H1 (cell line): ENCODE measurements around the gene TRIM23. TPM values are rescaled to one million over a fixed set of nuclear protein-coding genes. Genes with fewer than 3 reads are reported as not detected.

Experiments used
- EGR1 ChIP-seq: IDR thresholded peaks from 2 replicates; pipeline ENCODE4 v1.6.1; 2011; ENCODE audit warnings: low read depth, low read length, borderline replicate concordance
- HDAC2 ChIP-seq, 2 experiments: fragments of 300-600 bp in 1 of 2; sonication (generic) in 1 of 2; IDR thresholded peaks; 2 replicates each; pipeline ENCODE4 v1.6.1; 2011 to 2012; ENCODE audit warnings: low read depth in 2 of 2, low read length in 2 of 2, mild to moderate bottlenecking in 2 of 2, moderate library complexity in 2 of 2, borderline replicate concordance in 1 of 2, inconsistent platforms in 1 of 2
- KDM1A ChIP-seq: fragments of 200-600, 300-600 bp; sonication (generic); IDR thresholded peaks from 2 replicates; pipeline ENCODE4 v1.7.1; 2016; ENCODE audit warnings: mild to moderate bottlenecking, low read length, borderline replicate concordance
- KDM5A ChIP-seq: fragments of 200-600 bp; IDR thresholded peaks from 2 replicates; pipeline ENCODE4 v1.7.1; 2012; ENCODE audit warnings: mild to moderate bottlenecking, low read length, inconsistent platforms, mixed read lengths
- PHF8 ChIP-seq: fragments of 200-600 bp; sonication (generic); conservative IDR thresholded peaks from 2 replicates; pipeline ENCODE4 v1.7.1; 2012; ENCODE audit warnings: low read depth, mild to moderate bottlenecking, inconsistent platforms, low read length, moderate library complexity
- POU5F1 ChIP-seq: IDR thresholded peaks from 2 replicates; pipeline ENCODE4 v1.6.1; 2011; ENCODE audit warnings: low read depth, mild to moderate bottlenecking, low read length, moderate library complexity
- SIRT6 ChIP-seq: IDR thresholded peaks from one replicate; pipeline ENCODE4 v1.7.1; 2012; ENCODE audit warnings: low read length, inconsistent platforms
- SP2 ChIP-seq: IDR thresholded peaks from 2 replicates; pipeline ENCODE4 v1.6.1; 2012; ENCODE audit warnings: mild to moderate bottlenecking, low read length, inconsistent platforms
- TAF7 ChIP-seq: optimal IDR thresholded peaks from 2 replicates; pipeline ENCODE3; 2011; ENCODE audit warnings: low read depth, mild to moderate bottlenecking, inconsistent platforms, low read length, moderate library complexity, borderline replicate concordance
- TCF12 ChIP-seq: IDR thresholded peaks from 2 replicates; pipeline ENCODE4 v1.6.1; 2011; ENCODE audit warnings: low read depth, mild to moderate bottlenecking, low read length
- polyA plus RNA-seq, 7 experiments: library from polyadenylated mRNA; depleted of rRNA in 3 of 7; stranded (reverse) in 5 of 7; unstranded in 2 of 7; fragments of >200 nt in 5 of 7; fragments of 200-250 nt in 2 of 7; gene quantifications; 1 replicate in 5 of 7; 2 replicates in 1 of 7; 4 replicates in 1 of 7; pipeline versions ENCODE4 v1.2.1 to v1.2.3, GENCODE V29; 2011 to 2013; ENCODE audit warnings: missing spikeins in 2 of 7, mixed read lengths in 2 of 7
- total RNA-seq: library from RNA; stranded (reverse); fragmentation: NEBNext Ultra II Directional; extraction: Animal tissue kit (Norgen Biotek cat#: 25700); gene quantifications from 2 replicates; pipeline ENCODE4 v1.2.1, GENCODE V29; 2021
- TF ChIP-seq, protein P1 (sequence below): fragments of 300-600 bp; sonication (generic); IDR thresholded peaks from 2 replicates; pipeline ENCODE4 v1.7.1; 2012; ENCODE audit warnings: low read length, moderate library complexity, mild to moderate bottlenecking, inconsistent platforms; ENCODE audit not compliant: insufficient replicate concordance
- TF ChIP-seq, protein P2 (sequence below): IDR thresholded peaks from 2 replicates; pipeline ENCODE4 v1.6.1; 2011; ENCODE audit warnings: low read depth, mild to moderate bottlenecking, low read length; ENCODE audit not compliant: insufficient read depth

Gene TRIM23
- total and polyA plus RNA-seq, 2 of the 8 experiments (the other 6 are each of a cell fraction or from before 2014, with no cell fraction given), result 2.5 to 11.7 TPM

DNA sequence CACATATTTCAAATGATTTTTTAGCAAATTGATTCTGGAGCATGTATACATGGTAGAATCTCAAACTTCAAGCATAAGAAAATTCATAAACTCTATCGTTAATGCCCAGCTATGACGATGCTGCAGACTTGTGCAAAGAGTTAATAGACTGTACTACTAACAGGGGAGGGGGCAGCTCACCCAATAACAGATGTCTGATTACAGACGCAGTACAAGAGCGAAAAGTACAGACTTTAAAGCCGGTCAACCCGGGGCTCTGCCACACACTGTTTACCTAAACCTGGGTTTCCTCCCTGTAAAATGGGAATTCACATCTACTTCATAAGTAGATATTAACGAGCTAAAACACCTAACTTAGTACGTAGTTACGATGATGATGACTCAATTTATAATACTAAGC, 651 bp downstream of the TRIM23 start (continued):
- TF ChIP-seq, protein P1, sequence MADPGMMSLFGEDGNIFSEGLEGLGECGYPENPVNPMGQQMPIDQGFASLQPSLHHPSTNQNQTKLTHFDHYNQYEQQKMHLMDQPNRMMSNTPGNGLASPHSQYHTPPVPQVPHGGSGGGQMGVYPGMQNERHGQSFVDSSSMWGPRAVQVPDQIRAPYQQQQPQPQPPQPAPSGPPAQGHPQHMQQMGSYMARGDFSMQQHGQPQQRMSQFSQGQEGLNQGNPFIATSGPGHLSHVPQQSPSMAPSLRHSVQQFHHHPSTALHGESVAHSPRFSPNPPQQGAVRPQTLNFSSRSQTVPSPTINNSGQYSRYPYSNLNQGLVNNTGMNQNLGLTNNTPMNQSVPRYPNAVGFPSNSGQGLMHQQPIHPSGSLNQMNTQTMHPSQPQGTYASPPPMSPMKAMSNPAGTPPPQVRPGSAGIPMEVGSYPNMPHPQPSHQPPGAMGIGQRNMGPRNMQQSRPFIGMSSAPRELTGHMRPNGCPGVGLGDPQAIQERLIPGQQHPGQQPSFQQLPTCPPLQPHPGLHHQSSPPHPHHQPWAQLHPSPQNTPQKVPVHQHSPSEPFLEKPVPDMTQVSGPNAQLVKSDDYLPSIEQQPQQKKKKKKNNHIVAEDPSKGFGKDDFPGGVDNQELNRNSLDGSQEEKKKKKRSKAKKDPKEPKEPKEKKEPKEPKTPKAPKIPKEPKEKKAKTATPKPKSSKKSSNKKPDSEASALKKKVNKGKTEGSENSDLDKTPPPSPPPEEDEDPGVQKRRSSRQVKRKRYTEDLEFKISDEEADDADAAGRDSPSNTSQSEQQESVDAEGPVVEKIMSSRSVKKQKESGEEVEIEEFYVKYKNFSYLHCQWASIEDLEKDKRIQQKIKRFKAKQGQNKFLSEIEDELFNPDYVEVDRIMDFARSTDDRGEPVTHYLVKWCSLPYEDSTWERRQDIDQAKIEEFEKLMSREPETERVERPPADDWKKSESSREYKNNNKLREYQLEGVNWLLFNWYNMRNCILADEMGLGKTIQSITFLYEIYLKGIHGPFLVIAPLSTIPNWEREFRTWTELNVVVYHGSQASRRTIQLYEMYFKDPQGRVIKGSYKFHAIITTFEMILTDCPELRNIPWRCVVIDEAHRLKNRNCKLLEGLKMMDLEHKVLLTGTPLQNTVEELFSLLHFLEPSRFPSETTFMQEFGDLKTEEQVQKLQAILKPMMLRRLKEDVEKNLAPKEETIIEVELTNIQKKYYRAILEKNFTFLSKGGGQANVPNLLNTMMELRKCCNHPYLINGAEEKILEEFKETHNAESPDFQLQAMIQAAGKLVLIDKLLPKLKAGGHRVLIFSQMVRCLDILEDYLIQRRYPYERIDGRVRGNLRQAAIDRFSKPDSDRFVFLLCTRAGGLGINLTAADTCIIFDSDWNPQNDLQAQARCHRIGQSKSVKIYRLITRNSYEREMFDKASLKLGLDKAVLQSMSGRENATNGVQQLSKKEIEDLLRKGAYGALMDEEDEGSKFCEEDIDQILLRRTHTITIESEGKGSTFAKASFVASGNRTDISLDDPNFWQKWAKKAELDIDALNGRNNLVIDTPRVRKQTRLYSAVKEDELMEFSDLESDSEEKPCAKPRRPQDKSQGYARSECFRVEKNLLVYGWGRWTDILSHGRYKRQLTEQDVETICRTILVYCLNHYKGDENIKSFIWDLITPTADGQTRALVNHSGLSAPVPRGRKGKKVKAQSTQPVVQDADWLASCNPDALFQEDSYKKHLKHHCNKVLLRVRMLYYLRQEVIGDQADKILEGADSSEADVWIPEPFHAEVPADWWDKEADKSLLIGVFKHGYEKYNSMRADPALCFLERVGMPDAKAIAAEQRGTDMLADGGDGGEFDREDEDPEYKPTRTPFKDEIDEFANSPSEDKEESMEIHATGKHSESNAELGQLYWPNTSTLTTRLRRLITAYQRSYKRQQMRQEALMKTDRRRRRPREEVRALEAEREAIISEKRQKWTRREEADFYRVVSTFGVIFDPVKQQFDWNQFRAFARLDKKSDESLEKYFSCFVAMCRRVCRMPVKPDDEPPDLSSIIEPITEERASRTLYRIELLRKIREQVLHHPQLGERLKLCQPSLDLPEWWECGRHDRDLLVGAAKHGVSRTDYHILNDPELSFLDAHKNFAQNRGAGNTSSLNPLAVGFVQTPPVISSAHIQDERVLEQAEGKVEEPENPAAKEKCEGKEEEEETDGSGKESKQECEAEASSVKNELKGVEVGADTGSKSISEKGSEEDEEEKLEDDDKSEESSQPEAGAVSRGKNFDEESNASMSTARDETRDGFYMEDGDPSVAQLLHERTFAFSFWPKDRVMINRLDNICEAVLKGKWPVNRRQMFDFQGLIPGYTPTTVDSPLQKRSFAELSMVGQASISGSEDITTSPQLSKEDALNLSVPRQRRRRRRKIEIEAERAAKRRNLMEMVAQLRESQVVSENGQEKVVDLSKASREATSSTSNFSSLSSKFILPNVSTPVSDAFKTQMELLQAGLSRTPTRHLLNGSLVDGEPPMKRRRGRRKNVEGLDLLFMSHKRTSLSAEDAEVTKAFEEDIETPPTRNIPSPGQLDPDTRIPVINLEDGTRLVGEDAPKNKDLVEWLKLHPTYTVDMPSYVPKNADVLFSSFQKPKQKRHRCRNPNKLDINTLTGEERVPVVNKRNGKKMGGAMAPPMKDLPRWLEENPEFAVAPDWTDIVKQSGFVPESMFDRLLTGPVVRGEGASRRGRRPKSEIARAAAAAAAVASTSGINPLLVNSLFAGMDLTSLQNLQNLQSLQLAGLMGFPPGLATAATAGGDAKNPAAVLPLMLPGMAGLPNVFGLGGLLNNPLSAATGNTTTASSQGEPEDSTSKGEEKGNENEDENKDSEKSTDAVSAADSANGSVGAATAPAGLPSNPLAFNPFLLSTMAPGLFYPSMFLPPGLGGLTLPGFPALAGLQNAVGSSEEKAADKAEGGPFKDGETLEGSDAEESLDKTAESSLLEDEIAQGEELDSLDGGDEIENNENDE, result no peak
- TF ChIP-seq PHF8 (no peak), SP2 (no peak), KDM5A (no peak), KDM1A (no peak), TCF12 (no peak), SIRT6 (no peak), TAF7 (no peak), HDAC2 (IDR thresholded peaks at IDR 0.05; ENCODE audit: borderline replicate concordance in 1 of 2, low read depth in 2 of 2, low read length in 2 of 2) (no peak), POU5F1 (no peak), EGR1 (no peak)
- TF ChIP-seq, protein P2, sequence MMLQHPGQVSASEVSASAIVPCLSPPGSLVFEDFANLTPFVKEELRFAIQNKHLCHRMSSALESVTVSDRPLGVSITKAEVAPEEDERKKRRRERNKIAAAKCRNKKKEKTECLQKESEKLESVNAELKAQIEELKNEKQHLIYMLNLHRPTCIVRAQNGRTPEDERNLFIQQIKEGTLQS, result no peak
